Posterior cingulate gyrus (tissue), 11 donors: ENCODE data around the gene MINDY4.
"Not testable (repeated sequence)": the region's sequence is repeated elsewhere in the genome, so short reads cannot be mapped to it uniquely, and the experiment has no call there.

ENCODE experiments used
- DNase-seq, 10 donors: peaks; one replicate each; pipeline versions ENCODE4 v3.0.0 to v3.0.0-alpha.2; 2020 to 2021; ENCODE audit warnings: mixed read lengths in 3 of 10
- intact Hi-C: fragments of 100-400 bp; cut with DNase I; formaldehyde crosslinking; loops from one replicate; pipeline ENCODE4 v1.15.1; 2023

Gene MINDY4

DNA sequence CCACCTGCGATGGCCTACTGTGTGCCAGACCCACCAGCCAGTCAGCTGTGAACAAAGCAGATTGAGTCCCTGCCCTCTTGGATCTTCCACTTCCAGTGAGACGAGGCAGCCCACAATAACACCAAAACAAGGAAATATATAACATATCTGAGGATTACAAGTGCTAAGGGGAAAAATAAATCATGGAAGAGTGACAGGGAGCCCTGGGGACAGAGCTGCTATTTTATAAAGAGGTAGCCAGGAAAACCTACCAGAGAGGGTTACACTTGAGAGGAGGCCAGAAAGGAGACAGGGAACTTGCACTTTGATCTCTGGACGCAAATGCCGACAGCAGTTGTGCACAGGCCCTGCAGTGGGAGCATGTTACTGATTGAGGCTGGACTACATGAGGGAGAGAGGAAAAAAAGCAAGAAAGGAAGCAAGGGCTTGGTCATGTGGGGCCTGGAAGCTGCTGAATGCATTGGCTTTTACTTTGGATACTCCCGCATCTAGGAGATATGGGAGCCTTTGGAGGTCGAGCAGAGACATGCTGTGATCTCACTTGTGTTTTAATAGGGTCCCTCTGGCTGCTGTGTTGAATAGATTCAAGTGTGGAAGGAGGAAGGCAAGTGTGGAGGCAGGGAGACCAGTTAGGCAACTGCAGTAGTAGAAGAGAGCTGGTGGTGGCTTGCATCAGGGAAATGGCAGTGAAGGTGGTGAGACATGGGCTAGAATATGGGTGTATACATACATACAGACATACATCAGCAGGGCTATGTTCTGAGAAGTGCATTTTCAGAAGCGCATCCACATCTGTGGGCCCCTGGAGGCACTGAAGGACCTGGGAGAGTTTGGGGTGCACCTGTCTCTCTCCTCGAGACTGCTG, 26.2 kb downstream of the MINDY4 start:
- intact Hi-C loops = no loop called here
- no peak for DNase-seq

DNA sequence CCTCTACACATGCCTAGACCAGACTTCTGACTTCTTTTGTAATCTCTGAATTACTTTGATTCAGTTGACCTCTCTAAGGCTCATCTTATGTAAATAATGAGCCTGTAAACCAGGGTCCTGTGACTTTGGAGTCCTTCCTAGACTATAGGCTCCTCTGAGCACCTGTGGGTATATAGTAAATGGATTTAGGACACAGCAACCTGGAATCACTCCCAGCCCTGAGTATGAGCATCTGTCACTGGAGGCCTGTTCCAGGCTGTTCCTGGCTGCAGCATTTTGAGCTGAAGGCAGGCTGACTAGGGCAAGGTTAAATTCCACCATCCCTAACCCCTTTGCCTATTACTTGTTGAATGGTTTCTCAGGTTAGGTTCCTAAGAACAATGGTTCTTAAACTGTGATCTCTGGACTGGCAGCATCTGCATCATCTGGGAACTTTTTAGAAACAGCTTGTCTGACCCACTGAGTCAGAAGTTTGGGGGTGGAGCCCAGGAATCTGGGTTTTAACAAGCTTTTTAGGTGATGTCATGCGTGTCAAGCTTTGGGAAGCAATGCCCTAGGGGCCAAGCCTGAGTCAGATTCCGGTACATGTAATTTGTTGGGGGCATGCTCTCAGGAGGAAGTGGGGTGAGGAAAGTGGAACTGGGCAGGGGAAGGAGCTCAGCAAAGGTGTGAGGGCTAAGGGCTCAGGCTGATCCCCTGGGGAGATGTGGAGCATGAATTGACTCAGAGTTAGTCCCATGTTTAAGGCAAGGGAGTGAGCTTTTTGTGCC, 28.2 kb downstream of the MINDY4 start:
- intact Hi-C loops = no loop called here
- DNase-seq = no peak

DNA sequence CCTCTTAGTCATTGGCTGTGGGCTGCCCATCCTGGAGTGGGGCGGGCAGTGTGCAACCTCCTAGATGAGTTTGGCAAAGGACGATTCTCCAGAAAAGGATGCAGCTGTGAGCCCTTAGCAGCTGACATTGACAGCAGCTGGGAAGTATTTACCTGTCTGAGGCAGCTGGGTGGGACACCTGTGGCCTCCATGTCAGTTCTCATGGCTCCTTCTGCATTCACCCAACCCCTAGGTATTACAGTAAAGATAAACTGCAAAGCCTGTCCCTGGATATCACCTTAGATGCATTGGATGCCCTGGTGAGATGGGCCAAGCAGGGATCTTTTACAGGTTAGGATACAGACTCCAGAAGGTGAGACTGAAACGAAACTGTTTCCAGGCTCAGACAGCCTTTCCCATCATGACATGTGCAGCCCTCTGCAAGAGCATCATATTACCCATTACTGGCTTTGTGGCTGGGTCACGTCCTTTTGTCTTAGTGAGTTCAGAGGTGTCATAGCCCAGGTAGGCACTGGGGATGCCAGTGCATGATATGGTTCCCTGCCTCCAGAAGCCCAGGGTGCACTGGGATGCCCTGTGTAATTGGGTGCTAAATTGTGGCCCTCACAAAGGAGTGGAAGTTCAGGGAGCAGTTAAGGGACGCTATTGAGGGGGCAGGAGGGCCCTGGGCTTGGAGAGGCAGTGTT, 28.9 kb downstream of the MINDY4 start:
- intact Hi-C loops = loop anchor here (1.0 to 5.0 kb wide), 2 partner anchors 177 to 322 kb away; no protein-coding TSS in a partner anchor
- no peak for DNase-seq

DNA sequence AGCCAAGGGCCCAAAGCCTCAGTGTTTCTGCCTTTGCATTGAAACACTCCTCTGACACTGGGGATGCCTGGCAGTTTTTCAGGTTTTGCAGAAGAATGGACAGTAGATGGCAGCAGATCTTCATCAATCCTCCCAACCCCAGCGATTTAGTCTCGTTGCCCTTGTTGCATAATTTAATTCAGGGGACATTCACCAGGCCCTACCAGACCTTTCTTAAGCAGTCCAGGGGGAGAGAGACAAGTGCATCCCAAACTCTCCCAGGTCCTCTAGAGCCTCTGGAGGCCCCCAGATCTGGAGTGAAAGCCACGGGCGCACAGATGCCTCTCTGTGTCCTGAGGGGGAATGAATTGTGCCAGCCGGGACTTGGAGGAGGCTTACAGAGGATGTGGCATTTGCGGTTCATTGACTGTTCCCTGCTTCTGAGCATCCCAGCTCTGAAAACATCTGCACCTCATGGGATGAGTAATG, 29.6 kb downstream of the MINDY4 start:
- DNase-seq = peak in 6 of 10 donors; percentile 50 to 89 (median 62)
- intact Hi-C loops = loop anchor here (1.0 to 5.0 kb wide), 2 partner anchors 176 to 321 kb away; no protein-coding TSS in a partner anchor

DNA sequence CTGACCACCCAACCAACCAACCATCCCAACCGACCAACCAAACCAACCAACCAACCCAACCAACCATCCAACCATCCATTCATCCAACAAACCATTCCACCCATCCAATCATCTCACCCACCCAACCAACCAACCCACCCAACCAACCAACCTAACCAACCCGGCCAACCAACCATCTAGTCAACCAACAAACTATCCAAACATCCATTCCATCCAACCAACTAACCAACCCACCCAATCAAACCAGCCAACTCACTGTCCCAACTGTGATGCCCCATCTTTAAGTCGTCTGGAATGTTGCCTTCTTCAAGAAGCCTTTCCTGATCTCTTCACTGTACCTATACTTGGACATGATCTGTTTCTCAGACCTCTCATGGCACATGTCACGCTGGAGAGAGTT, 31.6 kb downstream of the MINDY4 start:
- intact Hi-C loops = loop anchor here (5.0 kb wide), 1 partner anchor 174 kb away; no protein-coding TSS in a partner anchor
- DNase-seq = no peak

DNA sequence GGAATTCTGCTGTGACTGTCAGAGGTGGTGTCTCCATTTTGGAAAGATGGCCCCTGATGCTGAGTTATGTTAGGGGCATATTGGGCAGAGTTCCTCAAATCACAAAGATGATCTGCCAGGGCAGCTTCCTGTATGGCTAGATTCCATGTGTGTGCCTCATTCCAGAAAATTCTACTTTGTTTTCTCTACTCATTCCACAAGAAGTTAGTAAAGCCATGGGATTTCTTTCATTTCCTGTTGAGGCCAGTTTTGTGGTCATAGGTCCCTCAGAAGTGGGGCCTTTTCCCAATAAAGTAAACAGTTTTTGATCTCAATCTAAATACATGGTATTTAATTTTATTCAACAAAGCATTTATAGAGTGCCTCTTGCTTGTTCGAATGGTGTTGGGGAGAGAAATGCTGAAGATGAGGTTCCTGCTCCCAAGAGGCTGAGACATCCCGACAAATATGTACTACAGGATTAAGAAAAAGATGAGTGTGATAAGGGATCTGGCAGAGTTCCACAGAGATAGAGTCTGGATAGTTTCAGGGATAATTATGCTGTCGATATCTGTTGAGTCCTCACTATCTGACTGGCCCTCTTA, 33.0 kb downstream of the MINDY4 start:
- DNase-seq = no peak
- intact Hi-C loops = loop anchor here (5.0 kb wide), 1 partner anchor 173 kb away; no protein-coding TSS in a partner anchor

DNA sequence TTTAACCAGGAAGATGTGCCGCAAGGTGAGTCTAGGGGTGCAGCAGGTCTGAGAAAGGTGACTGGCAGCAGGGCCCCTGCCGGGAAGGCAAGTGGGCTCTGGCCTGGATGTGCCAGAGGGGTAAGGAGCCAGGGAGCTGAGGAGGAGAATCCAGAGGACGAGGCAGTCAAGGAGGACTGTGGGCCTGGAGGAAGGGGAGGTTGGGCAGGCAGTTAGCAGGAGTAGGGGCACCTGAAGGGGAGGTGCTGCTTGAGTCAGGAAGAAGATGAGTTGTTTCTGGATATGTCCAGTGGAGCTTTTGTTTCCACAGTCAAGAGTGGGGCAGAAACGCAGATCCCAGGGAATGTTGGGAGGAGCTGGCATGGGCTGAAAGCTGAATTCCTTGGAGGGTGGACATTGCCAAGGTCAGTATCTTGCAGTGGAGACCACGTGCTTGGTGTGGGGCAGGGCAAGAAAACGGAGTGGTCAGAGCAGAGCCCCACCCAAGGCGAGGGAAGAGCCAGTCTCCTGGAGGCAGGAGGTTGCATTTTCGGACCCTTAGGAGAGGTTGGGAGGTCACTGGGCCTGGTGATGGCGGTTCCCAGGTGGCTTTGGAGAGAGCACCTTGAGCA, 34.0 kb downstream of the MINDY4 start:
- no peak for DNase-seq
- intact Hi-C loops = no loop called here

DNA sequence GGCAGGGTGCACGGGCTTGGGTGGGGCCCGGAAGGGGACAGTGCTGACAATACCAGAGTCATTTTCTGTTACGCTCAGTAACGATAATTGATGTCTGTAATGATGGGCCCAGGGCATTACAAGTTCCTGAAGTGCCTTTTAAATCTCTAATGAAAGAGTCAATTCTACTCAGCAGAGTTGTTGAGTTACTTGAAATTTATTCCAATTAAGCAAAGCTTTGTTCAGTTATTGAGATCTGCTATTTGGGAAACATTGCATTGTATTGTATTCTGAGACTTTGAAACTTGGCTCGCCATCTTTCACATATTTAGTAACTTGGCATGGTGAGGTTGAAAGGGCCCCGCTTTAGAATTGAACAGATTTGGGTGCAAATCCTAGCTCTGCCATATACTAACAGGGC, 34.7 kb downstream of the MINDY4 start:
- DNase-seq = no peak
- intact Hi-C loops = no loop called here

DNA sequence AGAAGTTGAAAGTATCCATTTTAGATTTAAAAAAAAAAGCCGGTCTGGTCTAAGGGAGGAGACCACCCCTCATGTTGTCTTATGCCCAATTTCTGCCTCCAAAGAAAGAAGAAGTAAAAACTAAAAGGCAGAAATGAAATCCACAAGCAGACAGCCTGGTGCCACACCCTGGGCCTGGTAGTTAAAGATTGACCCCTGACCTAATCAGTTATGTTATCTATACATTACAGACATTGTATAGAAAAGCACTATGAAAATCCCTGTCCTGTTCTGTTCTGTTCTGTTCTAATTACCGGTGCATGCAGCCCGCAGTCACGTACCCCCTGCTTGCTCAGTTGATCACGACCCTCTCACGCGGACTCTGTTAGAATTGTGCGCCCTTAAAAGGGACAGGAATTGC, 36.3 kb downstream of the MINDY4 start:
- DNase-seq, intact Hi-C loops: not testable (repeated sequence)

DNA sequence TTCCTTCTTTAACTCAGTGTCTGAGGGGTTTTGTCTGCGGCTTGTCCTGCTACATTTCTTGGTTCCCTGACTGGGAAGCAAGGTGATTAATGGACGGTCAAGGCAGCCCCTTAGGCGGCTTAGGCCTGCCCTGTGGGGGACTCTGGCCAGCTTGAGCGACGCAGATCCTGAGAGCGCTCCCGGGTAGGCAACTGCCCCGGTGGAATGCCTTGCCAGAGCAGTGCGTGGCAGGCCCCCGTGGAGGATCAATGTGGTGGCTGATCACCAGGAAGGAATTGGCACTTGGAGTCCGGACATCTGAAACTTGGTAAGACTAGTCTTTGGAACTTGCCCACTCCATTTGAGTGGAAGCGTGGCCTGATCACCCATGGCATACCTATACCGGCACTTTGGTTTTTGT, 36.7 kb downstream of the MINDY4 start:
- intact Hi-C loops, DNase-seq: not testable (repeated sequence)

DNA sequence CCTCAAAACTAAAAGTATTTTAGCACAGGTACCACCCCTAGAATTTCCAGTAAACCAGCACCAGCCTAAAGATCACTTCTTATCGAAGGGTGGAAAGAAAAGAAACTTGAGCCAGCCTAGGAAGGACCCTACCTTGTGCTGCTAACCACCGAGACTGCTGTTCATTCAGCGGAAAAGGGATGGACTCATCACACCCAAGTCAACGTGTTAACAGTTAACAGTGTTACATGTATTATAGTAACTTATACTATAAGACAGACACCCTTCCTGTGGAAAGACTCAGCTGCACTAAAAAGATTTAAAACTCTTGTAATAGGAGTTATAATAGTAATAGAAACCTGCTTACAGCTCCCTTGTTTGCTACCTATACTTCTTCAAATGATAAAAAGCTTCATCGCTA, 39.8 kb downstream of the MINDY4 start:
- no peak for DNase-seq
- intact Hi-C loops = no loop called here

DNA sequence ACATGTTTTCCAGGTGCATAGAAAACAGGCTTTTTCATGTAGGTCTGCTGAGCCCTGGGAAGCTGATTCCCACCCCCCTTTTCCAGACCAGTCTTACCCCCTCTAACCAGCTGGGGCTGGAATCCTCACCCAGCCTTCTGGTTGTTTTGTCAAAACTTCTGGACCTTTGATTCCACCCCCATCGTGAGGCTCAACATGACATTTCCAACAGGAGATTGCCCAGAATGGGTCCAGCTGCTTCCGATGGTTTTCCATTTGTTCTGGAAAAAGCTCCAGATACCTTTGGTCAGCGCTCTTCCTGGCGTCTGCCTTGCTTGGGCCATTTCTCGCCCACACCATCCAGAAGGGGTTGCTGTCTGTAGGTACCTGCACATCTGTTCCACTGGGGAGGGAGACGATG, 41.5 kb downstream of the MINDY4 start:
- intact Hi-C loops = no loop called here
- DNase-seq = no peak

DNA sequence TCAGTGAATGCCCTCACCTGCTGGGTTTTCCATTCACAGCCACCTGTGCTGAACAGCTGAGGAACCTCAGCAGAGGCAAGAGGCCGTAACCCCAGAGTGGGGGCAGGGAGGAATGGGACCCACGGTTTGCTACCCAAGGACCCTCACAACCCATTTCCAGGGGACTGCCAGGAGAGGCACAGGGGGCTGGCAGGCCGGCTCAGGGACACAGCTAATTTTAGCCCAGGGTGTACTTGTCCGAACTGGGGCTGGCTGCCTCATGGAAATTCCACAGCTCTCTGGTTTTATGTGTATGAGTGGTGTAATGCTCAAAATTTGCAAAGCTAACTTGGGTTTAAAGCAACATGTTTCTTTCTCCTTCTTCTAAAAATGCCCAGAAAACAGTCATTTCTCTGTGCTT, 42.2 kb downstream of the MINDY4 start:
- DNase-seq = no peak
- intact Hi-C loops = no loop called here

DNA sequence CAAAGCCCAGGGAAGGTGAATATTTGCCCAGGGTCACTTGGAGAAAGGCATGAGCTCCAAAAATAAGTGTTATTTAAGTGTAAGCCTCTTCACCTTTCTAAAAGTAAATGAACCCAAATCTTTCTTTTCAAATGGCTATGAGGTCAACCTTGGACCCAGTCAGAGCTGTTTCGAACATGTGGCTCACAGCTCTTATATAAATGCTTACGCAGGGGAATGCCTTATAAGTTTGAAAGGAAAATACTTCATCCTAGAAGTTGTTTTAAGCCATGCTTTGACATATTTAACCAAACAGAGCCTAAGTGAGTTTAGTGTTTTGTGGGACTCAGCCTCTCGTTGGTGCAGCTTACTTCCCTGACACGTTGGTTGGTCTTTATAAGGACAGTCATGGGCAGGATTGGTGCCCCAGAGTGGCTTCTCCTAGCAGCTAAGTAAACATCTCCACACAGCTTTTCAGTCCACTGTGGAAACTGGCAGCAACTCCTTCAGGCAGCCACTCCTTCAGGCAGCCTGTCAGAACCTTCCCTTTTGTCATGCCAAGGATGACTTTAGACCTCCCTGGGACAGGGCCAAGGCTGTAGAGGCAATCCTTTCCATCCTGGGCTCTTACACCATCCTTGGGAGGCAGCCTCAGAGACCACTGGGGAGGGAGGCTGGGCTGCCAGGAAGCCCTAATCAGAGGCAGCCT, 43.6 kb downstream of the MINDY4 start:
- intact Hi-C loops = no loop called here
- no peak for DNase-seq

DNA sequence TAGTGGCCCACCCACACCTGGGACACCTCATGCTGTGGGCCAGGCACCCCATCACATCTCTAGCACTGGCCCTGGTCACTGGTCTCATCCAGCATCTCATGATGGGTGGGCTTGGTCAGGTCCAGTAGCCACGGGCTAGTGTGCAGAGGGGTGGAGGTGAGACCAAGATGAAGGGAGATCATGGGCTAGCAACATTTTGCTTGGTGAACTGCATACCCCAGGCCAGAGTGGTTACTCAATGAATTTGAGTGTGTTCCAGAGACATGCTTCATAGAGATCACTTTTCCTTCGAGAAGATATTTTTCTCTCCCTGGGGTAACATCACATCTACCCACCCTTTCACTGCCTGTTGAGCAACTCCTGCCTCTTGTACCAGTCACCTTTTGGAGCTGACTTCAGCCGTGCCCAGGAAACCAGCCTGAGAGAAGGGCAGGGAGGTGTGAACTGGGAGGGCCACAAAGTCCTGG, 44.2 kb downstream of the MINDY4 start:
- intact Hi-C loops = no loop called here
- no peak for DNase-seq

DNA sequence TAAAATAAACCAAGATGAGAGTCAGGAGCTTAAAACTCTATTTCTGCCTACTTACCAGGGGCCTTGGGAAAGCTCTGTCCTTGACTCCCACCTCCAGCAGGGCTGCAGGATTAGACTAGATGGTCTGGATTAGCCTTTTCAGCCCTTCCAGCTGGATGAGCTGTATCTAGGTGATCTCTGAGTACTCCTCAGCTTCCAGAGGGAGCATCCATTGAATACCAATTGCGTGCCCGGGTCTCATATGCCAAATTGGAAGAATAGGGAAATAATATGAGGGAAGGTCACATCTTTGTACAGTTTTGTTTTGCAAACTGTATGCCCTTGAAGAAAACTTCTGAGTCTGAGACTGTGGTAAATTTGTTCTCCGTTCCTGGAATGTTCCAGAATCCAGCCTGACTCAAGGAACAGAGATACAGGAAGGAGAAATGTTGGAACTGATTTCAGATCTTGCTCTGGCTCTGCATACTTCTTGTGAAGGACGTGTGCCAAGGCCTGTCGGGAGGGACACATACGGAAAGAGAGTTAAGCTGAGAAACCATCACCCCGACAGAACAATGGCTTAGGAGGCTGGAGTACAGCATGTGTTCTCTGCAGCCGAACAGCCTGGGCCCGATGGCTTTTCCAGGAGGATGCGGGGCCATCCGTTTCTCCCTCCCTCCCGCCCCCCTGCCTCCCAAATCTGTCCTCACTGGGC, 44.9 kb downstream of the MINDY4 start:
- intact Hi-C loops = no loop called here
- DNase-seq = peak in 1 of 10 donors; percentile 23

DNA sequence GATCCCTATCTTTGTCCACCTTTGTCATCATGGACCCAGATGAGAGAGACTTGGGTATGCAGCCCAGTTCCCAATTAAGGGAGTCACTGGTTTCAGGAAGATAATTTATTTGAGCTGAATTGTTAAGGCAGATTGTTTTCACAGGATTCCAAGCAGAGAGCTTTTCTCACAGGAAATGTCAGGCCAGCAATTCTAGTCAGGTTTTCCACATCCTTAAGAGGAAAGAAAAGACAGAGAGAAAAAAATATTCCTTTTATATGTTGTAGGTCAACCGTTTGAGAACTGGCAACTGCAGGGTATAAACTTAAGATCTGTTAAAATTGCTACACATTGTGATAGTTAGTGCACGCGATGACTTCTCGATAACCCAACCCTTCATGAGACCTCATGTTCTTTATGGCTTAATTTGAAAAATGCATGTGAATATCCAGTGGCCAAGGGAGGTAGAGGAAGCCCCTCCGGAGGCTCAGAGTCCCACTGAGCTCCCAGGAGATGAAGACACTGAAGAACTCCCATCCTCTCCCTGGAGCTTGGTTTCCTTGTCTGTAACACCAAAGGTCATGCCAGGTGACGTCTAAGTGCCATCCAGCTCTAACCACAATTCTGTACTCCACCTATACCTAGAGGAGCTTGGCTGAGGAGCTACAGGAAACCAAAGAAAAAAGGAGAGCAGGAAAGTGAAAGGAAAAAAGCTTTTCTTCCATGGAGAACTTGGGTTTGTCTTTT, 45.6 kb downstream of the MINDY4 start:
- no peak for DNase-seq
- intact Hi-C loops = no loop called here

DNA sequence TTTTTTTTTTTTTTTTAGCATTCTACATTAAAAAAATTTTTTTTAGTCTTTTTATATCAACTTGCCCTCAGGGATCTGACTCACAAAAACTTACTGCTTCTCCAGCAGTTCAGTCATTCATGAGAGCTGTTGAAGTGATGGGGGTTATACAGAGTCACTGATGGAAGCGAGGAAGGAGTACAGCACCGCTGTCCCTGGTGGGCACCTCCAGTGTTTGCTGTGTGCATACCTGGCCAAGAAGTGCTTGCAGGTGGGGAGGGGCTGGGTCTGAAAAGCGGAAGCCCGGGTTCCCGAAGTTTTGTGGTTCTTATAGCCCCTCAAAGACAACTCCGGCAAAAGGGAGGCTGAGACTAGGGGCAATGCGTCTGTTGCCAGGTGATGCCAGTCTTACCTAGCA, 46.2 kb downstream of the MINDY4 start:
- intact Hi-C loops = no loop called here
- DNase-seq = no peak
